HUES64 (cell line): Measurements from ENCODE around the gene SPRYD7.

Source experiments
- H3K27ac ChIP-seq: 2 replicates; pipeline ENCODE4 v1.7.0; 2013; ENCODE audit warnings: low read depth, low read length, inconsistent platforms
- H3K27me3 ChIP-seq: 2 replicates; pipeline ENCODE4 v1.6.1; 2013; ENCODE audit warnings: mild to moderate bottlenecking, low read length; ENCODE audit not compliant: insufficient read depth
- H3K36me3 ChIP-seq: 2 replicates; pipeline ENCODE4 v1.6.1; 2013; ENCODE audit warnings: mild to moderate bottlenecking, low read length; ENCODE audit not compliant: insufficient read depth
- H3K4me1 ChIP-seq: 2 replicates; pipeline ENCODE4 v1.6.1; 2013; ENCODE audit warnings: mild to moderate bottlenecking, low read length, moderate library complexity; ENCODE audit not compliant: insufficient read depth
- H3K4me3 ChIP-seq: 2 replicates; pipeline ENCODE4 v1.5.1; 2013; ENCODE audit warnings: mild to moderate bottlenecking, low read length, moderate library complexity
- H3K9ac ChIP-seq: 2 replicates; pipeline ENCODE4 v1.6.1; 2013; ENCODE audit warnings: mild to moderate bottlenecking, low read depth, low read length
- H3K9me3 ChIP-seq: 2 replicates; pipeline ENCODE4 v1.6.1; 2013; ENCODE audit warnings: low read depth, low read length; ENCODE audit not compliant: insufficient read depth
- WGBS: fragments of 150-250, 120-280 bp; methylation state at CpG from one replicate; pipeline ENCODE4 v1.1.7; 2013; ENCODE audit warnings: missing lambda C conversion rate; 5-methylcytosine and 5-hydroxymethylcytosine counted together

Gene SPRYD7

GRCh38 chr13:49895826-49896225, 40.3 kb downstream of the SPRYD7 start:
- H3K9me3 ChIP-seq = no peaks in the 10 kb centered on the region
- no peaks in the 10 kb centered on the region for H3K4me1 ChIP-seq
- no peaks in the 10 kb centered on the region for H3K27me3 ChIP-seq
- H3K9ac ChIP-seq = no peak overlapping the region
- no peak overlapping the region for H3K27ac ChIP-seq
- WGBS = 96% methylated on average over 4 of the region's 4 CpGs
- no peak overlapping the region for H3K4me3 ChIP-seq
- H3K36me3 ChIP-seq = no peaks in the 10 kb centered on the region

GRCh38 chr13:49893591-49893990, 42.5 kb downstream of the SPRYD7 start:
- WGBS = 91% methylated on average over 3 of the region's 3 CpGs
- Histone ChIP-seq H3K4me3 (no peak overlapping the region), H3K4me1 (no peaks in the 10 kb centered on the region), H3K27me3 (no peaks in the 10 kb centered on the region), H3K27ac (no peak overlapping the region), H3K9ac (no peak overlapping the region), H3K36me3 (no peaks in the 10 kb centered on the region), H3K9me3 (no peaks in the 10 kb centered on the region)

DNA sequence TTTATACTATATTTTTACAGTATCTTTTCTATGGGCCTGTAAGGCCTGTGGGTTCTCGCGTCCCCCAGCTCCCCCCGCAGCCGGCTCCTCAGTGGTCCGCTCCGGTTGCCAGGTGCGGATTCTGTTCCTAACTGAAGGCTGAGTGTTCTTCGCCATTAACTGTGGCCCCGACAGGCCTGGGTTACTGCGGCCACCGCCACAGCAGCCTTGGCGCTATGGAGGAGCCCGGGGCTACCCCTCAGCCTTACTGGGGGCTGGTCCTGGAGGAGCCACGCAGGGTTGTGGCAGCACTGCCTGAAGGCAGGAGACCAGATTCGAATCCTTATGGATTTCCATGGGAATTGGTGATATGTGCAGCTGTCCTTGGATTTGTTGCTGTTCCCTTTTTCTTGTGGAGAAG, 45.8 kb downstream of the SPRYD7 start:
- no peaks in the 10 kb centered on the region for H3K36me3 ChIP-seq
- H3K9ac ChIP-seq = no peak overlapping the region
- no peaks in the 10 kb centered on the region for H3K27me3 ChIP-seq
- H3K27ac ChIP-seq = no peak overlapping the region
- H3K9me3 ChIP-seq = 0 out of 2 replicates have a peak, but pooled peaks cover 7% of the 10 kb centered on the region
- 93% methylated on average over 15 of the region's 15 CpGs for WGBS
- H3K4me3 ChIP-seq = no peak overlapping the region
- no peaks in the 10 kb centered on the region for H3K4me1 ChIP-seq

- Histone ChIP-seq H3K4me3 (no peak overlapping the region), H3K9ac (no peak overlapping the region), H3K4me1 (no peaks in the 10 kb centered on the region), H3K9me3 (peaks cover 64% of the 10 kb centered on the region), H3K36me3 (no peaks in the 10 kb centered on the region), H3K27me3 (no peaks in the 10 kb centered on the region), H3K27ac (no peak overlapping the region)
- 96% methylated on average over 3 of the region's 3 CpGs for WGBS
Measured at GRCh38 chr13:49878682-49879081, 57.5 kb downstream of the SPRYD7 start.

- no peak overlapping the region for H3K4me3 ChIP-seq
- no peak overlapping the region for H3K9ac ChIP-seq
- no peak overlapping the region for H3K27ac ChIP-seq
- H3K4me1 ChIP-seq = no peaks in the 10 kb centered on the region
- no peaks in the 10 kb centered on the region for H3K27me3 ChIP-seq
- H3K9me3 ChIP-seq = peaks cover 70% of the 10 kb centered on the region
- no peaks in the 10 kb centered on the region for H3K36me3 ChIP-seq
- WGBS = 96% methylated on average over 3 of the region's 3 CpGs
Measured at GRCh38 chr13:49877629-49878218, 58.4 kb downstream of the SPRYD7 start.

DNA sequence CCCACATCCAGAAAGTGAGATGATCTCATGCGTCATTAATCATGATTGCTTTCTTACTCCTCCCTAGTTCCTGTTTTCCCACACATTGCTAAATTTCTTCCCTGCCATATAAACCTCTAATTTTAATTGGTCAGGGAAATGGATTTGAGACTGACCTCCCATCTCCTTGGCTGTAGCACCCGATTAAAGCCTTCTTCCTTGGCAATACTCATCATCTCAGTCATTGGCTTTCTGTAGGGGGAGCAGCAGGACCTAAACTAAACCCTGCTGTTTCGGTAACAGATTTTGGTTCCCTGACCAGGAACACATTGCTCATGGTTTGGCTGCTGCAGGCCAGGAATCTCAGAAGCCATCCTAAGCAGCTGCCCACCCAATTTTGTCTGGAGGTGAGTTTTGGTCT, 61.7 kb downstream of the SPRYD7 start:
- no peaks in the 10 kb centered on the region for H3K36me3 ChIP-seq
- 93% methylated on average over 3 of the region's 3 CpGs for WGBS
- no peak overlapping the region for H3K27ac ChIP-seq
- H3K9me3 ChIP-seq = peaks cover 64% of the 10 kb centered on the region
- H3K4me1 ChIP-seq = no peaks in the 10 kb centered on the region
- no peak overlapping the region for H3K4me3 ChIP-seq
- no peak overlapping the region for H3K9ac ChIP-seq
- H3K27me3 ChIP-seq = no peaks in the 10 kb centered on the region

- Histone ChIP-seq H3K27me3 (no peaks in the 10 kb centered on the region), H3K36me3 (no peaks in the 10 kb centered on the region), H3K9me3 (peaks cover 21% of the 10 kb centered on the region), H3K4me3 (no peak overlapping the region), H3K27ac (no peak overlapping the region), H3K4me1 (no peaks in the 10 kb centered on the region), H3K9ac (no peak overlapping the region)
- 50% methylated on average over 3 of the region's 3 CpGs for WGBS
Measured at GRCh38 chr13:49869519-49869918, 66.6 kb downstream of the SPRYD7 start.

GRCh38 chr13:49867834-49868233, 68.3 kb downstream of the SPRYD7 start:
- H3K9me3 ChIP-seq = peaks cover 9% of the 10 kb centered on the region; the same call in 1 of the 2 replicates
- 93% methylated on average over 8 of the region's 8 CpGs for WGBS

GRCh38 chr13:49865218-49865617, 70.9 kb downstream of the SPRYD7 start:
- Histone ChIP-seq H3K27me3 (no peaks in the 10 kb centered on the region), H3K4me3 (no peak overlapping the region), H3K4me1 (no peaks in the 10 kb centered on the region), H3K27ac (no peak overlapping the region), H3K9me3 (no peaks in the 10 kb centered on the region), H3K9ac (no peak overlapping the region), H3K36me3 (no peaks in the 10 kb centered on the region)
- WGBS = 83% methylated on average over 1 of the region's 1 CpG

More at GRCh38 chr13:49867834-49868233, 68.3 kb downstream of the SPRYD7 start:
- Histone ChIP-seq H3K4me3 (no peak overlapping the region), H3K27ac (no peak overlapping the region), H3K27me3 (no peaks in the 10 kb centered on the region), H3K4me1 (no peaks in the 10 kb centered on the region), H3K36me3 (no peaks in the 10 kb centered on the region), H3K9ac (no peak overlapping the region)

DNA sequence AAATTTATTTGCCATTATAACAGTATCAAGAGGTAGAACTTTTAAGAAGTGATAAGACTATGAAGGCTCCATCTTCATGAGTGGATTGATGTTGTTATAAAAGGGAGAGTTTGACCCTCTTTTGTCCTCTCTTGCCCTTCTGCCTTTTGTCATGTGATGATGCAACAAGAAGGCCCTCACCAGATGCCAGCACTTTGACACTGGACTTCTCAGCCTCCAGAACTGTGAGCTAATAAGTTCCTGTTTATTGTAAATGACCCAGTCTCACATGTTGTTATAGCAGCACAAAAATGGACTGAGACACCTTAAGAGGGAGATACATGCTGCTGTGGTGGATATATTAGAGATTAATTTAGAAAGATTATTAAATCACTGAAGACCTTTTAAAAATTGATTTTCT, 71.6 kb downstream of the SPRYD7 start:
- Histone ChIP-seq H3K4me1 (no peaks in the 10 kb centered on the region), H3K27ac (no peak overlapping the region), H3K36me3 (no peaks in the 10 kb centered on the region), H3K9ac (no peak overlapping the region), H3K9me3 (no peaks in the 10 kb centered on the region), H3K4me3 (no peak overlapping the region), H3K27me3 (no peaks in the 10 kb centered on the region)
